ENCODE results near the gene LIPT2.

DNA sequence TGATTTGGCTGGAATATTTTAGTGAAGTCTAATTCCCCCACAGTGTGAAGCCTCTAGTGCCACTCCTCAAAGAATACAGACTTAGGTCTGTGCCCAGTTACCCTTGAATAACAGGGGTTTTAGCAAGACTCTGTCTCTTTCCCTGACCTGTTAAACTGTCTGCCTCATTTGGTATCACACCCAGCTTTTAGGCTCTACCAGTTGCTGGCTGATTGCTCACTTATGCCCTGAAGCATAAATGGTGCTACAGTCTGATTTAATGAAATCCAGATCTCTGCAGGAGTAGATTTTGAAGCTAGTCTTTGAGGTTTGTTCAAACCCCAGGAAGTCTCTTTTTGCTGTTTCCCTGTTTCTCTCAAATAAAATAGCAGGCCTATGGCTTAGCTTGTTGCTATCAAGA, 45.2 kb upstream of the LIPT2 start:
- TF ChIP-seq CTCF (IDR thresholded peaks at IDR 0.05; ENCODE audit: low read length) (no peak), EZH2 (optimal IDR thresholded peaks at IDR 0.05; ENCODE audit: low read depth, low read length) (no peak)
